Astrocyte of the cerebellum (primary cell): ENCODE results near the gene MALAT1.

ENCODE experiments used
- DNase-seq: peaks from one replicate; pipeline ENCODE4 v3.0.0-alpha.2; 2011; ENCODE audit warnings: low read depth
- H3K4me3 ChIP-seq: 2 replicates; pipeline ENCODE4 v1.5.1; 2011; ENCODE audit warnings: mild to moderate bottlenecking, low read depth, low read length, moderate library complexity
- CTCF ChIP-seq: IDR thresholded peaks from 2 replicates; pipeline ENCODE4 v1.5.1; 2012; ENCODE audit warnings: low read length, low read depth, moderate library complexity, mild to moderate bottlenecking; ENCODE audit errors: missing control alignments
- in situ Hi-C: cut with HindIII; loops from 2 replicates; pipeline ENCODE4 v1.10.0; 2017; ENCODE audit warnings: low sequenced_read_pairs

Gene MALAT1

GRCh38 chr11:65479184-65480145 is 19.4 kb upstream of the MALAT1 start:
- in situ Hi-C loops, result no loop called here
- TF ChIP-seq CTCF, result peak; percentile 68
- DNase-seq, result no peak
- H3K4me3 ChIP-seq, result peak overlapping the region; percentile 27

- no peak for DNase-seq
- no peak overlapping the region for H3K4me3 ChIP-seq
- in situ Hi-C loops, result no loop called here
- no peak for TF ChIP-seq CTCF
Observed at GRCh38 chr11:65482306-65482850, 16.5 kb upstream of the MALAT1 start.

GRCh38 chr11:65485920-65486219 is 13.0 kb upstream of the MALAT1 start:
- no peak for TF ChIP-seq CTCF
- in situ Hi-C loops, result no loop called here
- H3K4me3 ChIP-seq, result no peak overlapping the region
- DNase-seq, result no peak

- TF ChIP-seq CTCF, result no peak
- DNase-seq, result no peak
- no peak overlapping the region for H3K4me3 ChIP-seq
- in situ Hi-C loops, result no loop called here
Observed at GRCh38 chr11:65486570-65487466, 12.0 kb upstream of the MALAT1 start.

GRCh38 chr11:65487467-65488272 is 11.2 kb upstream of the MALAT1 start:
- peak; percentile 100 for DNase-seq
- peak overlapping the region; percentile 21 for H3K4me3 ChIP-seq
- no peak for TF ChIP-seq CTCF
- in situ Hi-C loops, result no loop called here
